AG04450 (cell line): Measurements from ENCODE around the gene IPO5. TPM values are rescaled to one million over a fixed set of nuclear protein-coding genes. Genes with fewer than 3 reads are reported as not detected.
"Not testable (repeated sequence)": the region's sequence is repeated elsewhere in the genome, so short reads cannot be mapped to it uniquely, and the experiment has no call there.

Experiments
- CTCF ChIA-PET: fragments of 300-600, 350-600 bp; formaldehyde crosslinking; extraction: SDS; loops from one replicate; lab custom pipeline; 2022; ENCODE audit warnings: antibody characterized with exemption, inconsistent platforms; lab: Charles Lee
- POLR2A ChIA-PET: fragments of 350-600 bp; formaldehyde crosslinking; extraction: SDS; loops from one replicate; lab custom pipeline; 2021; ENCODE audit warnings: antibody characterized with exemption, inconsistent platforms; lab: Yijun Ruan, JAX
- DNase-seq: peaks from one replicate; pipeline ENCODE4 v3.0.0-alpha.2; 2011; ENCODE audit warnings: low read depth, low spot score
- H3K27ac ChIP-seq: one replicate; pipeline ENCODE4 v1.5.1; 2012; ENCODE audit warnings: low read depth, low read length, control low read depth
- H3K27me3 ChIP-seq: one replicate; pipeline ENCODE4 v1.6.0; 2012; ENCODE audit warnings: low read length; ENCODE audit not compliant: control insufficient read depth, insufficient read depth
- H3K4me3 ChIP-seq: 2 replicates; pipeline ENCODE4 v1.5.1; 2011; ENCODE audit warnings: mild to moderate bottlenecking, low read depth, low read length, control low read depth
- H3K9me3 ChIP-seq: 2 replicates; pipeline ENCODE4 v1.5.1; 2012; ENCODE audit warnings: low read length; ENCODE audit not compliant: control insufficient read depth, insufficient read depth
- CTCF ChIP-seq: IDR thresholded peaks from 2 replicates; pipeline ENCODE4 v1.5.1; 2011; ENCODE audit warnings: low read depth, low read length, control low read depth, inconsistent platforms
- polyA plus RNA-seq: library from polyadenylated mRNA; depleted of rRNA; stranded (reverse); fragments of >200 nt; gene quantifications from 2 replicates; pipeline ENCODE4 v1.2.3, GENCODE V29; 2011

The IPO5 gene
- polyA plus RNA-seq, 1 experiment: 164 TPM

GRCh38 chr13:98033277-98034247 is 80.1 kb downstream of the IPO5 start:
- Histone ChIP-seq H3K9me3 (no peaks in the 10 kb centered on the region), H3K27me3 (peaks cover 6% of the 10 kb centered on the region), H3K4me3 (no peak overlapping the region), H3K27ac (no peak overlapping the region)
- DNase-seq: no peak
- POLR2A ChIA-PET: interaction anchor here (0.5 to 0.8 kb wide), 2 partner anchors 299 to 394 kb away, joined by 3 to 6 read pairs; no protein-coding TSS in a partner anchor
- CTCF ChIA-PET: interaction anchor here (0.7 to 1.6 kb wide), 10 partner anchors 11 to 700 kb away, joined by 3 to 4 read pairs (median 4); no protein-coding TSS in a partner anchor
- peak; percentile 47 for TF ChIP-seq CTCF

GRCh38 chr13:98035373-98035772 is 81.9 kb downstream of the IPO5 start:
- CTCF ChIA-PET: no interaction called here
- POLR2A ChIA-PET: no interaction called here

DNA sequence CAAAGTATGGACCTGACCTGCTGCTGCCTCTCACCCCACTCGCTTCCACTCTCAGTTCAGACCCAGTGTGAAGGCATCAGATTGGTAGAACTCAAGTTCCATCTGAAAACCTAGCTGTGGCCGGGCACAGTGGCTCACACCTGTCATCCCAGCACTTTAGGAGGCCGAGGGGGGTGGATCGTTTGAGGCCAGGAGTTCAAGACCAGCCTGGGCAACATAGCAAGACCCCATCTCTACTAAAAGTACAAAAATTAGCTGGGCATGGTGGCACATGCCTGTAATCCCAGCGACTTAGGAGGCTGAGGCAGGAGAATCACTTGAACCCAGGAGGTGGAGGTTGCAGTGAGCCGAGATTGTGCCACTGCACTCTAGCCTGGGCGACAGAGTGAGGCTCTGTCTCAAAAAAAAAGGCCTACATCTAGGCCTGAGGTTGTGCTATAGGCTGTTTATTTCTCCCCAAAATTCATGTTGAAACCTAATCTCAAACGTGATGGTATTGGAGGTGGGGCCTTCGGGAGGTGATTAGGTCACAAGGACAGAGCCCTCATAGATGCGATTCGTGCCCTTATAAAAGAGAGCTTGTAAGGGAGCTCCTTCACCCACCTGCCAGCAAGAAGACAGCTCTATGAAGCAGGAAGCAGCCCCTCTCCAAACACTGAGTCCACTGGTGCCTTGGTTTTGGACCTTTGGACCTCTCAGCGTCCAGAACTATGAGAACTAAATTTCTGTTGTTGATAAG is 83.3 kb downstream of the IPO5 start:
- H3K4me3 ChIP-seq, DNase-seq, H3K9me3 ChIP-seq, H3K27ac ChIP-seq, H3K27me3 ChIP-seq: not testable (repeated sequence)
- ChIA-PET POLR2A (interaction anchor here (1.2 kb wide), 1 partner anchor 11 kb away, joined by 3 read pairs; no protein-coding TSS in a partner anchor), CTCF (interaction anchor here (1.2 kb wide), 1 partner anchor 137 kb away, joined by 3 read pairs; no protein-coding TSS in a partner anchor)

More at GRCh38 chr13:98035373-98035772, 81.9 kb downstream of the IPO5 start:
- Histone ChIP-seq H3K27me3 (peaks cover 6% of the 10 kb centered on the region), H3K27ac (no peak overlapping the region), H3K4me3 (no peak overlapping the region), H3K9me3 (no peaks in the 10 kb centered on the region)
- TF ChIP-seq CTCF: no peak
- DNase-seq: no peak

GRCh38 chr13:98039261-98039660 is 85.8 kb downstream of the IPO5 start:
- CTCF ChIA-PET: interaction anchor here (0.9 to 1.0 kb wide), 2 partner anchors 44 to 183 kb away, joined by 3 to 5 read pairs; no protein-coding TSS in a partner anchor
- no peak overlapping the region for H3K4me3 ChIP-seq
- no peak for DNase-seq
- H3K27me3 ChIP-seq: peaks cover 5% of the 10 kb centered on the region
- TF ChIP-seq CTCF: no peak
- POLR2A ChIA-PET: interaction anchor here (0.6 kb wide), 1 partner anchor 161 kb away, joined by 5 read pairs; no protein-coding TSS in a partner anchor
- H3K27ac ChIP-seq: no peak overlapping the region
- no peaks in the 10 kb centered on the region for H3K9me3 ChIP-seq

DNA sequence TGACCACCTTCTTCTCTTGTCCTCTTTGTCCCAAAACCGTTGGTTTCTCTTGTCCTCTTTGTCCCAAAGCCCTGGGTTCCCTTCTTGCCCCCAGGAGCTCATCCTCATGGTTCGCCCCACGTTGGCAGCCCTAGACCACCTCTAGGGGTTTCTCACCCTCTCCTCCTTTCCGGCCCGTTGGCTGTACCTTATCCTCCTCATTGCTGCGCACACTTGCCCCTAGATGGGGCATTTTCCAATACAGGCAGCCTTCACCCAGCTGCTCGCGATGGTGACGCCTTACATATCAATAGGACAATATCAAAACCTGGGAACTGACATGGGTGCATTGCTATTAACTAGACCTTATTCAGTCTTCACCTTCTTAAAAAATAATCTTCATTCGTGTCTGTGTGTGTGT is 86.5 kb downstream of the IPO5 start:
- no peak overlapping the region for H3K4me3 ChIP-seq
- TF ChIP-seq CTCF: no peak
- ChIA-PET CTCF (interaction anchor here (0.9 to 1.0 kb wide), 2 partner anchors 44 to 184 kb away, joined by 3 to 5 read pairs; no protein-coding TSS in a partner anchor), POLR2A (no interaction called here)
- H3K9me3 ChIP-seq: no peaks in the 10 kb centered on the region
- no peaks in the 10 kb centered on the region for H3K27me3 ChIP-seq
- H3K27ac ChIP-seq: no peak overlapping the region
- DNase-seq: no peak
